ENCODE results near the gene THEMIS. TPM values are rescaled to one million over a fixed set of nuclear protein-coding genes. Genes with fewer than 3 reads are reported as not detected.
A peak's percentile ranks its signal among the peaks of the same experiment; 100 is the strongest.

Gene THEMIS
- polyA plus RNA-seq, 1 experiment = not detected

DNA sequence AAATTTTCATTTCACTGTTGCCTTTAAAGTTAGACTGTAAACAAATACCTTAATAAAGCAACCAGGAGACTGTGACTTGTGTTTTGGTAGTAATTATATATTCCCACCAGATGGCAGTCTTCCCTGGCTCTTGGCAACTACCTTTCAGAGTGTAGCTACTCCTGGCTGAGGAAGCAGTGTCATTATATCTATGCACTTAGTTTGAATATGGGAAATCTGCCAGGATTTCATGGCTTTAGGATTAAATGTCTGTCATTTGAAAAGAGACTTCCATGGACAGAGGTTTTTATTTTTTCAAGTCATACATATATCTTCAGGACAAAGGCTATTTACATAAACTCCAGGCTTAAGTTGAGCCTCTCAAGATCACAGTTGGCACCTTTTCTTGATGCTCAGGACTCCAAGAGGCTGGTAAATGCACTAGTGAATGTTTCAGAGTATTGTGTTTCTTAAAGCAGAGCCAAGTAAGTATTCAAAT, 163.8 kb downstream of the THEMIS start:
- no peaks in the 10 kb centered on the region for H3K27me3 ChIP-seq (ENCODE audit: control insufficient read depth, insufficient read depth, low read length)
- POLR2A ChIA-PET = no interaction called here
- no peaks in the 10 kb centered on the region for H3K9me3 ChIP-seq (ENCODE audit: control insufficient read depth, insufficient read depth, low read length)
- no peak overlapping the region for H3K27ac ChIP-seq (ENCODE audit: low read depth, low read length)
- TF ChIP-seq, protein P1, sequence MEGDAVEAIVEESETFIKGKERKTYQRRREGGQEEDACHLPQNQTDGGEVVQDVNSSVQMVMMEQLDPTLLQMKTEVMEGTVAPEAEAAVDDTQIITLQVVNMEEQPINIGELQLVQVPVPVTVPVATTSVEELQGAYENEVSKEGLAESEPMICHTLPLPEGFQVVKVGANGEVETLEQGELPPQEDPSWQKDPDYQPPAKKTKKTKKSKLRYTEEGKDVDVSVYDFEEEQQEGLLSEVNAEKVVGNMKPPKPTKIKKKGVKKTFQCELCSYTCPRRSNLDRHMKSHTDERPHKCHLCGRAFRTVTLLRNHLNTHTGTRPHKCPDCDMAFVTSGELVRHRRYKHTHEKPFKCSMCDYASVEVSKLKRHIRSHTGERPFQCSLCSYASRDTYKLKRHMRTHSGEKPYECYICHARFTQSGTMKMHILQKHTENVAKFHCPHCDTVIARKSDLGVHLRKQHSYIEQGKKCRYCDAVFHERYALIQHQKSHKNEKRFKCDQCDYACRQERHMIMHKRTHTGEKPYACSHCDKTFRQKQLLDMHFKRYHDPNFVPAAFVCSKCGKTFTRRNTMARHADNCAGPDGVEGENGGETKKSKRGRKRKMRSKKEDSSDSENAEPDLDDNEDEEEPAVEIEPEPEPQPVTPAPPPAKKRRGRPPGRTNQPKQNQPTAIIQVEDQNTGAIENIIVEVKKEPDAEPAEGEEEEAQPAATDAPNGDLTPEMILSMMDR (IDR thresholded peaks at IDR 0.05; ENCODE audit: low read depth, low read length) = peak; percentile 68
- no peak overlapping the region for H3K4me3 ChIP-seq (ENCODE audit: low read depth, low read length)
- DNase-seq (ENCODE audit: low read depth, low spot score) = peak; percentile 45
- CTCF ChIA-PET = interaction anchor here (0.6 to 2.6 kb wide), 21 partner anchors 9 to 1633 kb away, joined by 3 to 24 read pairs (median 5); partner anchors contain the start of gene PTPRK

DNA sequence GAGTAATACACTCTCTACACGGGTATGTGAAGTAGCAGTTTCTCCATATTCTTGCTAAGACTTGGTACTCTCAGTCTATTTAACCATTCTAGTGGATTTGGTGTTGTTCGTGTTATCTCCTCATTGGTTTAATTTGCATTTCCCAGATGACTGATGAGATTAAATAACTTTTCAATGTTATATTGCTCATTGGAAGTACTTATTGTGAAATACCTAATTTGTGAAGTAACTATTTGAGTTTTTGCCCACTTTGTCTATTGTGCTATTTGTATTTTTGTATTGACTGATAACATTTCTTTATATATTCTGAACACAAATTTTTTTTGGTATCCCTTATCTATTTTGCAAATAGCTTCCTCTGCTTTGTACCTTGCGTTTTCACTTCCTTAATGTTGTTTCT, 167.9 kb downstream of the THEMIS start:
- no peak for DNase-seq (ENCODE audit: low read depth, low spot score)
- H3K4me3 ChIP-seq (ENCODE audit: low read depth, low read length) = no peak overlapping the region
- no peaks in the 10 kb centered on the region for H3K27me3 ChIP-seq (ENCODE audit: control insufficient read depth, insufficient read depth, low read length)
- TF ChIP-seq, protein P1 (IDR thresholded peaks at IDR 0.05; ENCODE audit: low read depth, low read length) = no peak
- CTCF ChIA-PET = no interaction called here
- POLR2A ChIA-PET = no interaction called here
- no peaks in the 10 kb centered on the region for H3K9me3 ChIP-seq (ENCODE audit: control insufficient read depth, insufficient read depth, low read length)
- no peak overlapping the region for H3K27ac ChIP-seq (ENCODE audit: low read depth, low read length)

DNA sequence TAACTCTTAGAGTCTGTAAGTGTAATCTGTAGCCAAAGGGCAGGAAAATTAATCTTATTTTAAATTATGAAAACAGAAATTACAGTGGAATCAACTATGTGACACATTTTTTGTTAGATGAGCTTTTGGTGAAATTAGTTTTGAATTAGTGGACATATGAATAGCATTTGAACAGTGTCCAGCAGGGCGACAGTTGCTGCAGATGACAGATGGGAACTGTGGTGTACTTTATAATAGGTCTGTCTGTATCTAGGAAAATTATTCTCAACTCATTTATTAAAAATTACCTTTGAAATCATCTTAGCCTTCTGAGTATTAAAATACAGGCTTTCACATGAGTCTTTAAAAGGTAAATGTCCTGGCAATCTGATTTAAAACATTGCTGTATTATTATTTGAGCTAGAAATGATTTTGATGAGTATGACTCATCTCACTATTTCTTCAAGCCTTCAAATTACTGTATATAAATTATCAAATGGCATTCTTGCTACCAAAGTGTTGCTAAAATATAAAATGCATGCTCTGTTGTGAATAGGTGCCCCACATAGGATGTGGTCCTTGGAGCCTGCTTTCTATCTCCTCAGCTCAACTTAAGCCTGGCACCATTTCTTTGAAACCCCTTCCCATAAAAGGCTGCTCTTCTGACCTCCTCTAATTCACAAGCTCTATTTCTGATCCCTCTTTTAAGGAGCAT, 173.5 kb downstream of the THEMIS start:
- no peaks in the 10 kb centered on the region for H3K9me3 ChIP-seq (ENCODE audit: control insufficient read depth, insufficient read depth, low read length)
- POLR2A ChIA-PET = no interaction called here
- TF ChIP-seq, protein P1 (IDR thresholded peaks at IDR 0.05; ENCODE audit: low read depth, low read length) = no peak
- CTCF ChIA-PET = interaction anchor here (0.5 to 2.3 kb wide), 2 partner anchors 10 to 189 kb away, joined by 4 to 14 read pairs; no protein-coding TSS in a partner anchor
- no peak overlapping the region for H3K27ac ChIP-seq (ENCODE audit: low read depth, low read length)
- no peaks in the 10 kb centered on the region for H3K27me3 ChIP-seq (ENCODE audit: control insufficient read depth, insufficient read depth, low read length)
- no peak for DNase-seq (ENCODE audit: low read depth, low spot score)
- H3K4me3 ChIP-seq (ENCODE audit: low read depth, low read length) = no peak overlapping the region

DNA sequence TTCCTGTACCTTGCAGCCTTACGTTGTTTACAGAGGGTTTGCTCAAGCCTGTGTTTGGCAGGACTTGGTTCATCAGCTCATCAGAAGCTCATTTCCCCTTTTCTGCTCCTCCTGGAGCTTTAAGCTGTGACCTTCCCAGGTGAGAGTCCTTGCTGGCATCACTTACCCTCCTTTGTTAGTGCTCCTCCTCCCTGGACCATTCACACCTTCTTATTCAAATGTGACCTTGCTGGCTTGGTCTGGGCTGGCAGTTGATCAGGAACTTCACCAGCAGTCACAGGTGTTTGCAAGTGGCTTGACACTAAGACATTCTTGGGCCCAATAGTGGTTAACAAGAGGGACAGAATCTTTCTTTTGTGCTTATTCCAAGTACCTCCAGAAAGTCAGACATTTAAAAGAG, 175.0 kb downstream of the THEMIS start:
- no peak overlapping the region for H3K4me3 ChIP-seq (ENCODE audit: low read depth, low read length)
- no peaks in the 10 kb centered on the region for H3K27me3 ChIP-seq (ENCODE audit: control insufficient read depth, insufficient read depth, low read length)
- H3K9me3 ChIP-seq (ENCODE audit: control insufficient read depth, insufficient read depth, low read length) = no peaks in the 10 kb centered on the region
- H3K27ac ChIP-seq (ENCODE audit: low read depth, low read length) = no peak overlapping the region
- TF ChIP-seq, protein P1 (IDR thresholded peaks at IDR 0.05; ENCODE audit: low read depth, low read length) = no peak
- CTCF ChIA-PET = no interaction called here
- POLR2A ChIA-PET = no interaction called here
- DNase-seq (ENCODE audit: low read depth, low spot score) = no peak

DNA sequence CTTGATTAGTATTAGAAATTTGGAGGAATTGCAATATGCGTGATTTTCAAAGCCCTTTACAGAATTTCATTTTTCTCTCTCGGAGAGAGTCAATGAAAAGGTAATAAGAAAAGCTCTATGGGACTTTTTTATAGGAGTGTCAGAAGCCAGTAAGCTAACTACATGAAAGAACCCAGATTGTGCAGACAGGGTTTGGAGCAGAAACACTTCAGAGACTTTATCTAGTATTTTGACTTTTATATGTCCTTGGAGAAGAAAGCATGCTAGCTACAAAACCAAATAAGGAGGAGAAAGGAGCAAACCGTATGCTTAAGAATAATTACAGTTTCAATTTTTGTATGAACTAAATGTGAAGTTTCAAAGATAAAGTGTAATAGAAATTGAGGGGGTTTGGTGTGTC, 182.2 kb downstream of the THEMIS start:
- Histone ChIP-seq H3K27me3 (ENCODE audit: control insufficient read depth, insufficient read depth, low read length) (no peaks in the 10 kb centered on the region), H3K9me3 (ENCODE audit: control insufficient read depth, insufficient read depth, low read length) (no peaks in the 10 kb centered on the region), H3K4me3 (ENCODE audit: low read depth, low read length) (no peak overlapping the region), H3K27ac (ENCODE audit: low read depth, low read length) (no peak overlapping the region)
- POLR2A ChIA-PET = no interaction called here
- CTCF ChIA-PET = no interaction called here
- TF ChIP-seq, protein P1 (IDR thresholded peaks at IDR 0.05; ENCODE audit: low read depth, low read length) = no peak
- DNase-seq (ENCODE audit: low read depth, low spot score) = no peak

Data from AG04450 (cell line).